Fibroblast of upper back skin (primary cell): Measurements from ENCODE around the gene TULP3.

ENCODE experiments used
- DNase-seq: peaks from one replicate; pipeline ENCODE4 v3.0.0-alpha.2; 2013

The TULP3 gene

DNA sequence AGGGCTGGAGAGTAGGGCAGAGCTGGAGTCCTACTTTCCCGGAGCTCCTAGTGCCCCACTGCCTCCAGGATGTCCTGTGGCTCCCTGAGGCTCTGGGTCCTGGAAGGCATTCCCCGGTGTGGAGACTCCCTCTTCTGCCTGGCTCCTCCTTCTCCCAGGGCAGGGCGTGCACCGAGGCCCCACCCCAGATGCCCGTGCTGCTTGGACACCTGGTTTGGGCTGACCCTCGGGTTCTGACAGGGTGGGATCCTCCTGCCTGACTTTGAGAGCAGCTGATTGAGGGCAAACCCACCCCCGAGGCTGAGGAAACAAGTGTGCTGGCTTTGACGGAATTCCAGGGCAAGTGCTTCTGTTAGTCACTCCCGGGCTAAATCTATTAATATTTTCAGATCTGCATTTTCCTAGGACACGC lies 83.9 kb downstream of the TULP3 start:
- DNase-seq = no peak

DNA sequence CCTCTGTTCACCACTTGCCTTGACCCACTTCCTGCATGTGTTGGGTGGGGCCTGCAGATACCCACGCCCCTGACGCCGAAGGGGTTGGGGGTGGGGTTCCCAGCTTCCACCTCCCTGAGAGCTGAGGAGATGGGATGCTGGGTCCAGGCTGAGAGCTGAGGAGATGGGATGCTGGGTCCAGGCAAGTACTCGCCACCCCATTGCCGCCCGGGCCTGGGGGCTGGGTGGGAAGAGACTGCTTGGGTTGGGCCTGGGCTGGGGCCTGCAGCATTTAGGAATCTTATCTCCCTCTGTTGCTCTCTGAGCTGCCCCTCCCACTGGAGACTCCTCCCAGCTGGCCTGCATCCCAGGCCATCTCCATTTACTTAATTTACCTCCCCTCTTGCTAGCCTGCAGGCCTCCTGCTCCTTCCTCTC lies 85.9 kb downstream of the TULP3 start:
- DNase-seq = no peak

DNA sequence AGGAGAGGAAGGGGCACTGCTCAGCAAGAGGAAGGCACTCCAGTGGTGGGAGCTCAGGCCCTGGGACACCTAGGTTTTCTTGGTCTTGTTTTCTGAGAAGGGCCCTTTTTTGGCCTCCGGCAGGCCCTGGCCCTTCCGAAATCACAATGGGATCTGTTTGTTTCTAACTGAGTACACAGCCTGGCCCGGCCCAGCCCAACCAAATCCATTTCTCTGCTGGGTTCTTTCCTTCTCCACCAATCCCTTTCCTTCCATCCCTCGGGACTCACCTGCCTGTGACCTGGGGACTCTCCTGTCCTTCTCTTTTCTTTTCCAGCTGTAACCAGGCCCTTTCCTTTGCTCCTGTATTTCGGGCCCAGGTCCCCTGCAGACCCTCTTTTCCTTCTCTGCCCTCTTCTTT lies 87.1 kb downstream of the TULP3 start:
- no peak for DNase-seq

DNA sequence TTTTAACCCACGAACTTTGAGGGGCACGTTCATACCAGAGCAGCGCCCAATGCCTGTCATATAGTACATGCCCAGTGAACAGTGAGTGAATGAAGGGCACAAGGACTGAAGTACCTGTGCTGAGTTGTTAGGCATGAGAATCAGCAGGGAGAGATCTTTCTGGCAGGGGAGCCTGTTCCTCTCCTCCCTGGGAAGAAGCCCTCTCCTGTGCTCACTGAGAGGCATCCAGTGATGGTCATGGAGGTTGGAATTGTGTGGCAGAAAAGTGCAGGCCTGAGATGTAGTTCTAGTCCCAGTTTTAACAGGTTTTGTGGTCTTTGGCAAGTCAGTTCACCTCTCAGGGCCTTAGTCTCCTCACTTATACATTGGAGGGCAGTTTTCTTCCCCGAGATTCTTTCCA lies 89.1 kb downstream of the TULP3 start:
- no peak for DNase-seq

DNA sequence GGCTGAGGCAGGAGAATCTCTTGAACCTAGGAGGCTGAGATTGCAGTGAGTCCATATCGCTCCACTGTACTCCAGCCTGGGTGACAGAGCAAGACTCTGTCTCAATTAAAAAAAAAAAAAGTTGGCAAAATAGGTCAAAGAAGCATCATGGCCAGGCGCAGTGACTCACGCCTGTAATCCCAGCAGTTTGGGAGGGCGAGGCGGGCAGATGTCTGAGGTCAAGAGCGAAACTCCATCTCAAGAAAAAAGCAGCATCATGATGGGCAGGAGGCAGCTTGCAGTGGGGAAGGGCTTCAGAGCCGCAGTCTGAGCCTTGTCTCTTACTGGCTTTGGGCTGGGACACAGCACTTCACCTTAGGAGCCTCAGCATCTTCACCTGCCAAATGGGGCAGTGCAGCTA lies 89.9 kb downstream of the TULP3 start:
- no peak for DNase-seq

DNA sequence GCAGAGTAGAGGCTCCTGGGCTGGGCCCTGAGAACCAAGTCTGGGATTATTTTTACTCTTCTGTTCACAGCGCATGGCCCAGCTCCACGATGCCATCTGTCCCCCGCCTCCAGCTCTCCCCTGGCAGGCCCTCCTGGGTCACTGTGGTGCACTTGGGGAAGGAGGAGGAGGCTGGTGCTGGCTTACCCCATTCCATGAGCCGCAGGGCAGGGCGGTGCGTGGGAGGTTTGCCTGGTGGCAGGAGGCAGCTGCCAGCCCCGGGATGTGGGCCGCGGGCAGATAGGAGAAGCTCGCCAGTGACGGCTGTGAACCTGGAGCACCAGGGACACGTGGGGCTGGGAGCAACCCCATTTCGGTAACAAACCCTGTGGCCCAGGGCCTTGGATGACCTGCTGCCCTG lies 91.7 kb downstream of the TULP3 start:
- DNase-seq = no peak

DNA sequence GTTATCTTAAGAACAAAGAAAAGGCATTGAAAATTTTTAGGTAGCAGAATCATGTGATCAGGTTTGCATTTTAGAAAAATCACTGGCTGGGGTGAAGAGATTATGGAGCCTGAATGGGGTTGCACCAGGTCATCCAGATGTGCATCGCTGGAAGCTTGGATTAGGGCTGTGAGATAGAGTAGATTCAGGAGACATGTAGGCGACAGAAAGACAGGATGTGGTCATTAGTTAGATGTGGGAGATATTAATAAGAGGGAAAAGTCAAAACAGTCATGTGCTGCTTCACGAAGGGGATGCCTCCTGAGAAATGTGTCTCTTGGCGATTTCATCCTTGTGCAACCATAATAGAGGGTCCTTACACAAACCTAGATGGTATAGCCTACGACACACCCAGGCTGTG lies 93.6 kb downstream of the TULP3 start:
- no peak for DNase-seq

DNA sequence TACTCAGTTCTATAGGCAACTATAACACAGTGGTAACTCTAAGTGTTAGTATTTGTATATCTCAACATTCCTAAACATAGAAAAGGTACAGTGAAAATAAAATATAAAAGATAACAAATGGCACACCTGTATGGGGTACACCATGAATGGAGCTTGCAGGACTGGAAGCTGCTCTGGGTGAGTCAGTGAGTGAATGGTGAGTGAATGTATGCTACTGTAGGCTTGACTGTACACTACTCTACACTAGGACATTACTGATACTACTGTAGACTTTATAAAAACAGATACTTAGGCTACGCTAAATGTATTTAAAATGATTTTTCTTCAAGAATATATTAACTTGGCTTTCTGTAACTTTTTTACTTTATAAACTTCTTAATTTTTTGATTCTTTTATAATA lies 94.0 kb downstream of the TULP3 start:
- no peak for DNase-seq

DNA sequence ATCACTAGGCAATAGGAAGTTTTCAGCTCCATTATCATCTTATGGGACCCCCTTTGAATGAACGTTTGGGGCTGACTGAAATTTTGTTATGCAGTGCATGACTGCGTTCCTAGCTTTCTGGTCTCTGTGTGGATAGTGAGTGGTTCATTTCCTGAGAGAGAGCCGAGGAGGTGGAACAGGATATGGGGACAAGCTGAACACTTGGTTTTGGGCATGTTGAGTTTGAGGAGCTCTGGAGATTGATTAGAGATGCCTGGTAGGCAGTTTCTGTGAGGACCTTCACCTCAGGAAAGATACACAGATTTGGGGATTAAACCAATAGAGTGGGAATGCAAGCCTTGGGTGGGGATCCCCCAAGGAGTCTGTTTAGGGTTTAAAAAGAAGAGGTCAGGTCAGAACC lies 96.2 kb downstream of the TULP3 start:
- DNase-seq = no peak

DNA sequence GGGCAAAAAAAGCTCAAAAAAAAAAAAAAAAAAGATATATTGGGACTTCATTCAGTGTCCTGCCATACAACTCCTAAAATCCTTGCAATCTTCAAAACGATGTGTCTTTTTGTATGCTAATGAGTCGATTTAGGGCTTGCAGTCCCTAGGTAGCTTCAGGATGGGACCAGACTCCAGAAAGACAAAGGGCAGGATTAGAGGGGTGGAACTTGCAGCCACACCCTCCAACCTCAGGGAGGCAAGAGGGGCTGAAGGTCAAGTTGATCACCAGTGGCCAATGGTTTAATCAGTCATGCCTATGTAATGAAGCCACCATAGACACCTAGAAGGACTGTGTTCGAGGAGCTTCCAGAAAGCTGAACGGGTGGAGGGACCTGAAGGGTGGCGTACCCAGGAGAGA lies 97.8 kb downstream of the TULP3 start:
- DNase-seq = no peak
